Measurements from ENCODE around the gene FBXL17. TPM values are rescaled to one million over a fixed set of nuclear protein-coding genes. Genes with fewer than 3 reads are reported as not detected.

FBXL17 gene
- total RNA-seq, 1 experiment from 2014 or later, result 7.8 TPM

GRCh38 chr5:107955321-107955720 lies 426.6 kb downstream of the FBXL17 start:
- no peak for DNase-seq (ENCODE audit: low read depth)

- DNase-seq (ENCODE audit: low read depth), result no peak
Observed at GRCh38 chr5:107954254-107954653, 427.6 kb downstream of the FBXL17 start.

- no peak for DNase-seq (ENCODE audit: low read depth)
Observed at GRCh38 chr5:107952450-107952849, 429.4 kb downstream of the FBXL17 start.

GRCh38 chr5:107951309-107951708 lies 430.6 kb downstream of the FBXL17 start:
- DNase-seq (ENCODE audit: low read depth), result no peak

- no peak for DNase-seq (ENCODE audit: low read depth)
Observed at GRCh38 chr5:107950776-107951175, 431.1 kb downstream of the FBXL17 start.

GRCh38 chr5:107949688-107950341 lies 432.1 kb downstream of the FBXL17 start:
- DNase-seq (ENCODE audit: low read depth), result no peak

GRCh38 chr5:107948377-107948776 lies 433.5 kb downstream of the FBXL17 start:
- no peak for DNase-seq (ENCODE audit: low read depth)

- DNase-seq (ENCODE audit: low read depth), result no peak
Observed at GRCh38 chr5:107945061-107945460, 436.8 kb downstream of the FBXL17 start.

- DNase-seq (ENCODE audit: low read depth), result no peak
Observed at GRCh38 chr5:107943923-107944322, 438.0 kb downstream of the FBXL17 start.

- DNase-seq (ENCODE audit: low read depth), result no peak
Observed at GRCh38 chr5:107941036-107941435, 440.9 kb downstream of the FBXL17 start.

GRCh38 chr5:107937651-107938355 lies 444.1 kb downstream of the FBXL17 start:
- no peak for DNase-seq (ENCODE audit: low read depth)

- no peak for DNase-seq (ENCODE audit: low read depth)
Observed at GRCh38 chr5:107937204-107937603, 444.7 kb downstream of the FBXL17 start.

- DNase-seq (ENCODE audit: low read depth), result no peak
Observed at GRCh38 chr5:107936515-107936914, 445.4 kb downstream of the FBXL17 start.

GRCh38 chr5:107935645-107936044 lies 446.3 kb downstream of the FBXL17 start:
- no peak for DNase-seq (ENCODE audit: low read depth)

GRCh38 chr5:107933326-107933725 lies 448.6 kb downstream of the FBXL17 start:
- DNase-seq (ENCODE audit: low read depth), result no peak

GRCh38 chr5:107930891-107931290 lies 451.0 kb downstream of the FBXL17 start:
- DNase-seq (ENCODE audit: low read depth), result no peak

- DNase-seq (ENCODE audit: low read depth), result no peak
Observed at GRCh38 chr5:107930092-107930491, 451.8 kb downstream of the FBXL17 start.

GRCh38 chr5:107929080-107929479 lies 452.8 kb downstream of the FBXL17 start:
- no peak for DNase-seq (ENCODE audit: low read depth)

GRCh38 chr5:107926121-107926520 lies 455.8 kb downstream of the FBXL17 start:
- DNase-seq (ENCODE audit: low read depth), result no peak

- no peak for DNase-seq (ENCODE audit: low read depth)
Observed at GRCh38 chr5:107925200-107925599, 456.7 kb downstream of the FBXL17 start.

- no peak for DNase-seq (ENCODE audit: low read depth)
Observed at GRCh38 chr5:107919969-107920368, 461.9 kb downstream of the FBXL17 start.

- DNase-seq (ENCODE audit: low read depth), result no peak
Observed at GRCh38 chr5:107919361-107919760, 462.5 kb downstream of the FBXL17 start.

- peak; percentile 8 for DNase-seq (ENCODE audit: low read depth)
Observed at GRCh38 chr5:107917983-107918382, 463.9 kb downstream of the FBXL17 start.
